ENCODE data around the gene DCTD.

Gene DCTD

DNA sequence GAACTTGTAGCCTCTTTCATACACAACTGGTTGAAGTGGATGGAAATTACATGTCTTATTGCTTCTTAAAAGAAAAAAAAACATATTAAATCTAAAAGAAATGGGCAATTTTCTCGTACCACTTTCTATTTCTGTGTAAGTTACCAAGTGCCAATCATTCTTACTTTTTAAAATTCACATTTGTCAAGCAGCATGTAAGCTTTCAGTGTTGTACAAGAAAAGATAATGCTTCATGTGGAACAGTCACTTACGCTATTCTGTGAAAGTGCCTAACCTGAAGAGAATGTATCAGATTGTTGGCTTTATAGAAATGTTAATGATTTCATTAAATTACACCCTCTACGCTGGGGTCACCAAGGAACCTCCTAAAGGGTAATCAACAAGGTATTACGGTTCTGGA is 4.4 kb upstream of the DCTD start:
- no peak for DNase-seq (ENCODE audit: low spot score)
- TF ChIP-seq, protein P1, sequence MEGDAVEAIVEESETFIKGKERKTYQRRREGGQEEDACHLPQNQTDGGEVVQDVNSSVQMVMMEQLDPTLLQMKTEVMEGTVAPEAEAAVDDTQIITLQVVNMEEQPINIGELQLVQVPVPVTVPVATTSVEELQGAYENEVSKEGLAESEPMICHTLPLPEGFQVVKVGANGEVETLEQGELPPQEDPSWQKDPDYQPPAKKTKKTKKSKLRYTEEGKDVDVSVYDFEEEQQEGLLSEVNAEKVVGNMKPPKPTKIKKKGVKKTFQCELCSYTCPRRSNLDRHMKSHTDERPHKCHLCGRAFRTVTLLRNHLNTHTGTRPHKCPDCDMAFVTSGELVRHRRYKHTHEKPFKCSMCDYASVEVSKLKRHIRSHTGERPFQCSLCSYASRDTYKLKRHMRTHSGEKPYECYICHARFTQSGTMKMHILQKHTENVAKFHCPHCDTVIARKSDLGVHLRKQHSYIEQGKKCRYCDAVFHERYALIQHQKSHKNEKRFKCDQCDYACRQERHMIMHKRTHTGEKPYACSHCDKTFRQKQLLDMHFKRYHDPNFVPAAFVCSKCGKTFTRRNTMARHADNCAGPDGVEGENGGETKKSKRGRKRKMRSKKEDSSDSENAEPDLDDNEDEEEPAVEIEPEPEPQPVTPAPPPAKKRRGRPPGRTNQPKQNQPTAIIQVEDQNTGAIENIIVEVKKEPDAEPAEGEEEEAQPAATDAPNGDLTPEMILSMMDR (IDR thresholded peaks at IDR 0.05; ENCODE audit: extremely low read depth, missing control alignments), result no peak

DNA sequence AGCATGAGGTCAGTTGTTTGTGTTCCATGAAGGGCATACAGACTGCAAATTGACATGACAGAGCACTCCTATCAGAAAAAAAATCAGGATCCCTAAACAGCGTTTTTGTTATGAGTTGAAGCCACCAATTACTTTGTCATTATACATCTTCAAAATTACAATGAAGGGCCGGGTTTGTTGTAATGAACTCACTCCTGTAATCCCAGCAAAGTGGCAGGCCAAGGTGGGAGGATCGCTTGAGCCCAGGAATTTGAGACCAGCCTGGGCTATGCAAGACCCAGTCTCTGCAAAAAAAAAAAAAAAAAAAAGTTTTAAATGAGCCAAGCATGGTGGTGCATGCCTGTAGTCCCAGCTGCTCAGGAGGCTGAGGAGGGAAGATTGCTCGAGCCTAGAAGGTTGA is 3.5 kb upstream of the DCTD start:
- no peak for DNase-seq (ENCODE audit: low spot score)
- TF ChIP-seq, protein P1 (IDR thresholded peaks at IDR 0.05; ENCODE audit: extremely low read depth, missing control alignments), result no peak

DNA sequence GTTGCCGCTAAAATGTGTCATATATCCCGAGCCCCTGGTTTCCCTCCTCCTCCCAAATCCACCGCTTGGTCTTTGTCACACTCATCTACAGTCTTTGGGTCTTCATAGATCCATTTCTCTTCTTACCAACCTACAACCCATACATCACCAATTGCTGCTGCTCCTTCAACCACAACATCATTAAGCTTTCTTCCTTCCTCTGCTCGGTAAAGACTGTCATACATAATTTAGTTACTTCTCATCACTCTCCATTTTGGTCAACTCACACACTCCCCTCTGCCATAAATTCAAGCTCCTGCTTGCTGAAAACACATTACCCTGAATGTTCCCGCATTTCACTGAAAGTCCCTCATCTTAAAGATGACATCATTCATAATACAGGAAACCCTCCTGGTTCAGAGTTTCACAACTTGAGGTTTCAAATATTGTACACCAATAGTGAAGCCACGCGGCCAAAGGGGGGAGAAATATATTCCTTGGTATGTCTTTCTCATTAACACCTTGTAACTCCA is 1.7 kb upstream of the DCTD start:
- TF ChIP-seq, protein P1 (IDR thresholded peaks at IDR 0.05; ENCODE audit: extremely low read depth, missing control alignments), result no peak
- no peak for DNase-seq (ENCODE audit: low spot score)

DNA sequence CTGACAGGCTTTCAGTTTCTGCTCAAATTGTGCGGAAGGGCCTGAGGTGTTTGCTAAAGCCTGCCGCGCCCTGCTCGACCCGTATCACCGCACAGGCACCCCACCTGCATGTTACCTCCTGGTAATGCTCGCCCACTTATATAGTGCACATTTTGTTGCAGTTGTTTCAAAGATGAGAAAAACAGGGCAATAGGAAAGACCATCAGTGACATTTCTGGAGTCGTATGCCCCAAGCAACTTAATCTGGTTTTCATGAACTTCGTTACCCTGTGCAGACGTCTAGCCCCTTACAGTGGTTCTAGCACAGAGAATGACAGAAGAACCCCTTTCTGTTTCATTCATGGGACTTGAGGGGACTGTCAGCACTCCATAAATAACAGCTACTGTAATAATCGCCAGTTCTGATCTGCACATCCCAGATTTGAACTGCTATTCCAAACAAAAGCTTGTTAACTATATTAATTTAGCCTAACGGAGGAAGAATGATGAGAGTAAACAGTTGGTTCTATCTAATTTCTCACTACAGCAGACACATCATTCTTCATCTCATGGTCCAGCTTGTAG is 940 bp upstream of the DCTD start:
- TF ChIP-seq, protein P1 (IDR thresholded peaks at IDR 0.05; ENCODE audit: extremely low read depth, missing control alignments), result no peak
- DNase-seq (ENCODE audit: low spot score), result no peak

DNA sequence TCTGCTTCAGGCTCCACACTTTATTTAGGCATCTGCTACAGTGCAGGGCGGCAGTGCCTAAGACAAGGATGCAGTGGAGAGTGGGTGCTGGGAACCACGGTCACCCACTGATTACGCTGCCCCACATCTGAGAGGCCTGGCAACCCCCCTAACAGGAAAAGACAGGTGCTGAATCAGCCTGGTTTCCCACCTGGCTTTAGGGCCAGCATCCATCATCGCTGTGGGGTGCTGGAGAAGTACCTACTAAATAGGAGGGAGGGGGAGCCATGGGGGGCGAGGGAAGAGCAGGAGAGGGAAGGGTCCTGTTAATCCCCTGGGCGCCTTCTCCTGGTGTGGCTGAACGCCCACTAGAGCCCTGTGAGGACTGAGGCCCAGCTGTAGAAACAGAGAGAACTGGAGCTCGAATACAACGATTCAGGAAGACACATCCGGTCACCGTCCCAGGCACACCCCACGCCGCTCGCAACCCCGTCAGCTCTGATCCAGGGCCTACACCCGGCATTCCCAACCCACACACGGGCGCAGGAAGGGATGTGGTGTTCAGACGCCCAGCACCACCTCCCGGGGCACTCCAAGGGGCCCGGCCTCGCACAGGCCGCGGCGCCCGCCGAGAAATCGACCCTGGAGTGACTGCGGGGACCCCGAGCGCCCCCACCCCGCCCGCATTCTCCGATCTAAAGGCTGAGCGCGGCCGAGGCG is 554 bp downstream of the DCTD start:
- peak; percentile 41 for DNase-seq (ENCODE audit: low spot score)
- TF ChIP-seq, protein P1 (IDR thresholded peaks at IDR 0.05; ENCODE audit: extremely low read depth, missing control alignments), result no peak

DNA sequence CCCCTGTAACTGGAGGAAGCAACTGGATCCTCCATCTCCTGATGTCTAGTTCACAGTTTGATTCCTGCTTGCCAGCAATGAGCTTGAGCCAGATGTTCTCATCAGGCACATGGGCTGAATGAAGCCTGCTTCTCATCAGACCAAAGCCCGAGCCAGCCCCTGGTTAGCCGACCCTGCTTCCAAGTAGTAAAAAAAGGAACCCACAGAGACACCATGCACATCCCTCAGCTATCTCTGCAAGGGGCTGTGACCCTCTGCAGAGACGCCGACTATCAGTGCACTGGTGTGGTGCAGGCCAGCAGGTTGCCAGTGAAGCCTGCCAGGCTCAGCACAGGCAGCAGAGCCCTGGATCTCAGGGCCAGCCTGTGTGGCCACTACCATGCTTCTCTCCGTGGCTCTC is 2.8 kb downstream of the DCTD start:
- TF ChIP-seq, protein P1 (IDR thresholded peaks at IDR 0.05; ENCODE audit: extremely low read depth, missing control alignments), result no peak
- no peak for DNase-seq (ENCODE audit: low spot score)

DNA sequence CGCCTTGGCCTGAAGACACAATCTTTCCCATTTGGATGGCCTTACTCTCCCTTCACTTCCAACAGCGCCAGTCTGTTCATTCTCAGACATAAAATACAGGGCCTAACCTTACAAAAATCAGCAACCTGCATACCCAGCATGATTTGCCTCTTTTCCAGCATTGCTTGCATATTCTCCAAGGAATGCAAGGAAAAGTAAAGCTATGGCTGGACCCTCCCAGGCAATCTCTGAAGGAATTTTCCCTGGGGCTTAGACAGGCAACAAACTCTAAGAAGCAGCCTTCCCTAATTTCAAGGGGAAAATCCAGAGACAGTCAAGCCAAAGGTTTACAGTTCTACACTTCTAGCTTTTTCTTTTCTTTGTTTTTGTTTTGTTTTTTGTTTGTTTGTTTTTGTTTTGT is 3.6 kb downstream of the DCTD start:
- TF ChIP-seq, protein P1 (IDR thresholded peaks at IDR 0.05; ENCODE audit: extremely low read depth, missing control alignments), result no peak
- DNase-seq (ENCODE audit: low spot score), result no peak

All from GM20000 (cell line).